Activated naive CD4-positive, alpha-beta T cell treated with anti-CD3 and anti-CD28 coated beads for 36 hours (primary cell): ENCODE data around the gene C16orf46. TPM values are rescaled to one million over a fixed set of nuclear protein-coding genes. Genes with fewer than 3 reads are reported as not detected.

Experiments
- CTCF ChIA-PET: fragments of 350-600 bp; sonication (Branson Sonifier 250); formaldehyde crosslinking; loops from one replicate; lab custom pipeline; 2021; ENCODE audit warnings: antibody characterized with exemption; lab: Charles Lee
- DNase-seq: peaks from one replicate; pipeline ENCODE4 v3.0.0-alpha.2; 2020
- H3K27ac Mint-ChIP-seq: one replicate; pipeline ENCODE4 v1.8.0; 2021; ENCODE audit warnings: mild to moderate bottlenecking, mixed read lengths
- H3K27me3 Mint-ChIP-seq: one replicate; pipeline ENCODE4 v1.8.0; 2021; ENCODE audit warnings: low read depth, mixed read lengths
- H3K36me3 Mint-ChIP-seq: one replicate; pipeline ENCODE4 v1.8.0; 2021; ENCODE audit warnings: low read depth, mixed read lengths
- H3K4me1 Mint-ChIP-seq: one replicate; pipeline ENCODE4 v1.8.0; 2021; ENCODE audit warnings: low read depth, mixed read lengths
- H3K4me3 Mint-ChIP-seq: one replicate; pipeline ENCODE4 v1.8.0; 2021; ENCODE audit warnings: mild to moderate bottlenecking, moderate library complexity, mixed read lengths
- H3K9me3 Mint-ChIP-seq: one replicate; pipeline ENCODE4 v1.8.0; 2021; ENCODE audit warnings: mixed read lengths
- intact Hi-C: fragments of 100-400 bp; cut with micrococcal nuclease; formaldehyde crosslinking; loops from one replicate; pipeline ENCODE4 v1.15.1; 2023
- total RNA-seq, 2 experiments: library from RNA; stranded (reverse); gene quantifications; one replicate each; pipeline ENCODE4 v1.2.3, GENCODE V29; 2021

Gene C16orf46
- total RNA-seq, 2 experiments from 2014 or later: 0.74 TPM; not detected in 1

- intact Hi-C loops: loop anchor here (1.0 kb wide), 2 partner anchors 59 to 277 kb away; partner anchors contain the start of genes GAN and GCSH
- H3K27me3 Mint-ChIP-seq: no peaks in the 10 kb centered on the region
- peak overlapping the region; percentile 37 for H3K27ac Mint-ChIP-seq
- peak; percentile 8 for DNase-seq
- peak overlapping the region; percentile 81 for H3K4me3 Mint-ChIP-seq
- H3K36me3 Mint-ChIP-seq: peaks cover 7% of the 10 kb centered on the region
- CTCF ChIA-PET: interaction anchor here (0.6 to 5.1 kb wide), 9 partner anchors 11 to 701 kb away, joined by 3 to 42 read pairs (median 4); partner anchors contain the start of gene C16orf46
- H3K4me1 Mint-ChIP-seq: peaks cover 34% of the 10 kb centered on the region
- peaks cover 2% of the 10 kb centered on the region for H3K9me3 Mint-ChIP-seq
These were observed 40.2 kb downstream of the C16orf46 start for GRCh38 chr16:81036751-81037350.

GRCh38 chr16:81035975-81036750 is 40.9 kb downstream of the C16orf46 start:
- peak; percentile 47 for DNase-seq
- peak overlapping the region; percentile 37 for H3K27ac Mint-ChIP-seq

GRCh38 chr16:81035398-81035974 is 41.6 kb downstream of the C16orf46 start, which contains the start of gene ATMIN:
TSS of gene ATMIN (plus strand) at chr16:81035842. CDS start at chr16:81035871, 29 bp downstream.
- Mint-ChIP-seq H3K9me3 (peaks cover 2% of the 10 kb centered on the region), H3K36me3 (peaks cover 8% of the 10 kb centered on the region), H3K27ac (peak within 1 kb of the TSS; percentile 37), H3K27me3 (no peaks in the 10 kb centered on the region), H3K4me1 (peaks cover 34% of the 10 kb centered on the region), H3K4me3 (peak within 1 kb of the TSS; percentile 81)
- intact Hi-C loops: loop anchor here (1.0 kb wide), 4 partner anchors 28 to 703 kb away; partner anchors contain the start of genes C16orf46 and CENPN
- CTCF ChIA-PET: interaction anchor here (0.7 to 5.1 kb wide), 25 partner anchors 9 to 695 kb away, joined by 3 to 42 read pairs (median 4); partner anchors contain the start of genes C16orf46, CENPN and CMC2
- DNase-seq: peak; percentile 85

More at GRCh38 chr16:81035975-81036750, 40.9 kb downstream of the C16orf46 start:
- Mint-ChIP-seq H3K4me3 (peak overlapping the region; percentile 81), H3K36me3 (peaks cover 6% of the 10 kb centered on the region), H3K27me3 (no peaks in the 10 kb centered on the region), H3K4me1 (peaks cover 34% of the 10 kb centered on the region), H3K9me3 (peaks cover 2% of the 10 kb centered on the region)
- CTCF ChIA-PET: interaction anchor here (0.7 to 5.1 kb wide), 25 partner anchors 10 to 702 kb away, joined by 3 to 42 read pairs (median 4); partner anchors contain the start of genes C16orf46, CENPN and CMC2
- intact Hi-C loops: loop anchor here (1.0 kb wide), 6 partner anchors 29 to 702 kb away; partner anchors contain the start of genes C16orf46, CENPN, GAN and GCSH

- no peak overlapping the region for H3K4me3 Mint-ChIP-seq
- H3K4me1 Mint-ChIP-seq: peaks cover 10% of the 10 kb centered on the region
- no peaks in the 10 kb centered on the region for H3K27me3 Mint-ChIP-seq
- H3K27ac Mint-ChIP-seq: no peak overlapping the region
- H3K9me3 Mint-ChIP-seq: peaks cover 6% of the 10 kb centered on the region
- peak; percentile 34 for DNase-seq
- CTCF ChIA-PET: interaction anchor here (2.0 kb wide), 1 partner anchor 25 kb away, joined by 4 read pairs; no protein-coding TSS in a partner anchor
- intact Hi-C loops: no loop called here
- H3K36me3 Mint-ChIP-seq: peaks cover 39% of the 10 kb centered on the region
These were observed 47.0 kb downstream of the C16orf46 start for GRCh38 chr16:81029930-81030604.

GRCh38 chr16:81026429-81026828 is 50.6 kb downstream of the C16orf46 start:
- H3K36me3 Mint-ChIP-seq: peaks cover 63% of the 10 kb centered on the region
- CTCF ChIA-PET: interaction anchor here (1.0 kb wide), 1 partner anchor 9 kb away, joined by 3 read pairs; the partner anchor contains the start of gene ATMIN
- H3K4me3 Mint-ChIP-seq: no peak overlapping the region
- H3K9me3 Mint-ChIP-seq: peaks cover 4% of the 10 kb centered on the region
- no peaks in the 10 kb centered on the region for H3K27me3 Mint-ChIP-seq
- no peak overlapping the region for H3K27ac Mint-ChIP-seq
- intact Hi-C loops: no loop called here
- H3K4me1 Mint-ChIP-seq: peaks cover 10% of the 10 kb centered on the region
- no peak for DNase-seq

GRCh38 chr16:81018496-81018895 is 58.5 kb downstream of the C16orf46 start:
- Mint-ChIP-seq H3K4me1 (no peaks in the 10 kb centered on the region), H3K4me3 (no peak overlapping the region), H3K36me3 (peaks cover 62% of the 10 kb centered on the region), H3K27me3 (no peaks in the 10 kb centered on the region), H3K9me3 (no peaks in the 10 kb centered on the region), H3K27ac (no peak overlapping the region)
- intact Hi-C loops: no loop called here
- CTCF ChIA-PET: interaction anchor here (1.0 to 1.9 kb wide), 5 partner anchors 13 to 17 kb away, joined by 3 to 7 read pairs (median 3); partner anchors contain the start of gene ATMIN
- DNase-seq: no peak

GRCh38 chr16:81014672-81015071 is 62.4 kb downstream of the C16orf46 start:
- no peaks in the 10 kb centered on the region for H3K9me3 Mint-ChIP-seq
- no peak overlapping the region for H3K4me3 Mint-ChIP-seq
- H3K27me3 Mint-ChIP-seq: no peaks in the 10 kb centered on the region
- DNase-seq: no peak
- H3K27ac Mint-ChIP-seq: no peak overlapping the region
- H3K4me1 Mint-ChIP-seq: peaks cover 7% of the 10 kb centered on the region
- CTCF ChIA-PET: interaction anchor here (1.0 kb wide), 1 partner anchor 11 kb away, joined by 7 read pairs; no protein-coding TSS in a partner anchor
- peaks cover 62% of the 10 kb centered on the region for H3K36me3 Mint-ChIP-seq
- intact Hi-C loops: no loop called here

GRCh38 chr16:81012974-81013373 is 64.1 kb downstream of the C16orf46 start:
- CTCF ChIA-PET: no interaction called here
- intact Hi-C loops: no loop called here
- no peak overlapping the region for H3K27ac Mint-ChIP-seq
- H3K36me3 Mint-ChIP-seq: peaks cover 60% of the 10 kb centered on the region
- H3K27me3 Mint-ChIP-seq: no peaks in the 10 kb centered on the region
- H3K4me1 Mint-ChIP-seq: peaks cover 19% of the 10 kb centered on the region
- DNase-seq: no peak
- no peak overlapping the region for H3K4me3 Mint-ChIP-seq
- H3K9me3 Mint-ChIP-seq: no peaks in the 10 kb centered on the region

Other genes starting within 250 kb of the C16orf46 start
- gene CMC2, start 70.4 kb downstream of the C16orf46 start, total RNA-seq: 100 to 1,000 TPM; 112 to 122 TPM
- 10 to 100 TPM; 65.1 to 75.0 TPM for gene CENPN, start 70.0 kb downstream of the C16orf46 start, total RNA-seq
- gene ATMIN, start 41.4 kb downstream of the C16orf46 start, total RNA-seq: 10 to 100 TPM; 16.6 to 18.9 TPM
- 10 to 100 TPM; 25.7 to 27.4 TPM for gene GCSH, start 19.2 kb upstream of the C16orf46 start, total RNA-seq
- gene BCO1, start 161.5 kb upstream of the C16orf46 start, total RNA-seq: not detected
- 10 to 100 TPM; 10.6 to 11.3 TPM for gene GAN, start 237.7 kb upstream of the C16orf46 start, total RNA-seq